ENCODE measurements around the gene B4GALT4. TPM values are rescaled to one million over a fixed set of nuclear protein-coding genes. Genes with fewer than 3 reads are reported as not detected.

Gene B4GALT4
- total RNA-seq, 6 experiments from 2014 or later, result 47.2 to 53.5 (median 52.5) TPM

DNA sequence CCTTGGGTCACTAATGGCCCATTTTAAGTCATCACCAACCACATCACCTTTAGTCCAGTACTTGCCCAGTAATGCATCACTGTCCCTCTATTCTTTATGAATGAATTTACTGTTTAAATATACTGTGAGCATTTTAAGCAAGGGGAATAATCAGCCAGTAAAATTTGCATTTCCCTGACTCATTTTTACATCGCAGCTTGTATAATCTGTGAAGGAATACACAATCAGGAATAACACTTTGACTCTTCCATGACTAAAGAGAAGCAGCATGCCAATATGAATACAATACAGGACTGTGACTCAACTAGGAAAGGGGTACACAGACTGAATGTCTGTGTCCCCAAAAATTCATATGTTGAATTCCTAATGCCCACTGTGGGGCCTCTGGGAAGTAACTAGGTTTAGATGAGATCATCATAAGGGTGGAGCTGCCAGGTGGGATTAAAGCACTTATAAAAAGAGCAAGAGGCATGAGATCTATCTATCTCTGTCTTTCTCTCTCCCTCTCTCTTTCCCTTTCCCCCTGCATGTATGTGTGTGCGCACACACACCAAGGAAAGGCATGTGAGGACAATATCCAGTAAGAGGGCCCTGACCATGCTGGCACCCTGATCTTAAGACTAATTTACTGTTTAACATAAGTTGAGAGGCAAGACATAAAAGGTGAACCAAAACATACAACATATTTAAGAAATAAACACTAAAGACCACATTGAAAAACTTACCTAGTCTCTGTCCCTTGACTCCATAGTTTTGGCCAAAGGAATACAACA lies 12.1 kb downstream of the B4GALT4 start:
- Mint-ChIP-seq H3K27ac (0 out of 2 replicates have a peak overlapping the region, but pooled peaks have one; percentile 38), H3K36me3 (ENCODE audit: low read depth) (peaks cover 48% of the 10 kb centered on the region), H3K9me3 (no peaks in the 10 kb centered on the region), H3K27me3 (ENCODE audit: insufficient read depth) (no peaks in the 10 kb centered on the region), H3K4me1 (ENCODE audit: low read depth) (peaks cover 23% of the 10 kb centered on the region), H3K4me3 (no peak overlapping the region)
- TF ChIP-seq, protein P1, sequence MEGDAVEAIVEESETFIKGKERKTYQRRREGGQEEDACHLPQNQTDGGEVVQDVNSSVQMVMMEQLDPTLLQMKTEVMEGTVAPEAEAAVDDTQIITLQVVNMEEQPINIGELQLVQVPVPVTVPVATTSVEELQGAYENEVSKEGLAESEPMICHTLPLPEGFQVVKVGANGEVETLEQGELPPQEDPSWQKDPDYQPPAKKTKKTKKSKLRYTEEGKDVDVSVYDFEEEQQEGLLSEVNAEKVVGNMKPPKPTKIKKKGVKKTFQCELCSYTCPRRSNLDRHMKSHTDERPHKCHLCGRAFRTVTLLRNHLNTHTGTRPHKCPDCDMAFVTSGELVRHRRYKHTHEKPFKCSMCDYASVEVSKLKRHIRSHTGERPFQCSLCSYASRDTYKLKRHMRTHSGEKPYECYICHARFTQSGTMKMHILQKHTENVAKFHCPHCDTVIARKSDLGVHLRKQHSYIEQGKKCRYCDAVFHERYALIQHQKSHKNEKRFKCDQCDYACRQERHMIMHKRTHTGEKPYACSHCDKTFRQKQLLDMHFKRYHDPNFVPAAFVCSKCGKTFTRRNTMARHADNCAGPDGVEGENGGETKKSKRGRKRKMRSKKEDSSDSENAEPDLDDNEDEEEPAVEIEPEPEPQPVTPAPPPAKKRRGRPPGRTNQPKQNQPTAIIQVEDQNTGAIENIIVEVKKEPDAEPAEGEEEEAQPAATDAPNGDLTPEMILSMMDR (IDR thresholded peaks at IDR 0.05), result no peak
- DNase-seq, result no peak

DNA sequence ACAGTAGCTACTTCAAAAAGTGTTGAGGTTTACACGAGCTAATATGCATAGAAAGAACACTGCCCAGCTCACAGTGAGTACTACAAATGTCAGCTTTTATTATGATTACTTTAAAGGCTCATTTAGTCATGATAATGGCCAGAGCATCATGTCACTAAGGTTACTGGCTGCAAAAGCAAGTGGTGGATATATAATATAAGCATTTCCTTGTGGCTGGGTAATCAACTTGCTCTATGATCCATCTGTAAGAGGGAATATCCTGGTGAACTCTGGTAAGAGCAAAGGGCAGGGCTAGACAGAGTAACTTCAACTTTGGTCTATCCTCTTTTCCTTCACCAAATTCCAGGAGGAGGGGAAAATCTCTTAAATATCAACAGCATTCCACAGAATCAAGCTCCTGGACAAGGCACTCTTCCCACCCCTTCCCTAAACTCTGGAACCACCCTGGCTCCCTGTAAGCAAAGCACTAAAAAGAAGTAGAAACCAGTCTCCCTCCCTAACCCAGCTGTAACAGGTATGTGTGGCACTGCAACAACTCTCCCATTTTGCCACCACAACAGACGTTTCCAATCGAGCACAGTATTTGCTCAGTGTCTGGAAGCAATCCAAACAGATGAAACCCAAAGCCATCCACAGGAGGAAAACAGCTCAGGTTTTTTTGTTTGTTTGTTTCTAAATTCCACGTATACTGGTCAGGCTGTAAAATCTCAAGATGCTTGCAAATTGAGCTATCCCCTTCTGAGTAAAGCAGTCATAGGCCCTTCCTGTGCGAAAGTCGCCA lies 13.4 kb downstream of the B4GALT4 start:
- TF ChIP-seq, protein P1 (IDR thresholded peaks at IDR 0.05), result no peak
- H3K27me3 Mint-ChIP-seq (ENCODE audit: insufficient read depth), result no peaks in the 10 kb centered on the region
- peaks cover 27% of the 10 kb centered on the region for H3K4me1 Mint-ChIP-seq (ENCODE audit: low read depth)
- no peak overlapping the region for H3K4me3 Mint-ChIP-seq
- no peak for DNase-seq
- no peaks in the 10 kb centered on the region for H3K9me3 Mint-ChIP-seq
- H3K27ac Mint-ChIP-seq, result no peak overlapping the region
- peaks cover 45% of the 10 kb centered on the region for H3K36me3 Mint-ChIP-seq (ENCODE audit: low read depth)

DNA sequence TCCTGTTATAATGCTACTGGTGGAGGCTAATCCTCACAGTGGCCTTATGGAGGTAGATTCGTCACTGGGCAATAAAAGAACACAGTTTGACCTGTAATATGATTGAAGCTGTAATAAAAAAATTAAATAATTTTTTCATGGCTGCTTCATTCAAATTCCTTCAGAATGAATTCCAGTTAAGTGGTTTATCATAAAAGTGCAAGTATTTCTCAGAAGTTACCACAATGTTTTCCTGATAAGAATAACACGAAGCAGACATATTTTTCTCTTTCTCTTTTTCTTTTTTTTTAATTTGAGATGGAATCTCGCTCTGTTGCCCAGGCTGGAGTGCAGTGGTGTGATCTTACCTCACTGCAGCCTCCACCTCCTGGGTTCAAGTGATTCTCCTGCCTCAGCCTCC lies 15.6 kb downstream of the B4GALT4 start:
- H3K36me3 Mint-ChIP-seq (ENCODE audit: low read depth), result peaks cover 43% of the 10 kb centered on the region
- no peak overlapping the region for H3K27ac Mint-ChIP-seq

DNA sequence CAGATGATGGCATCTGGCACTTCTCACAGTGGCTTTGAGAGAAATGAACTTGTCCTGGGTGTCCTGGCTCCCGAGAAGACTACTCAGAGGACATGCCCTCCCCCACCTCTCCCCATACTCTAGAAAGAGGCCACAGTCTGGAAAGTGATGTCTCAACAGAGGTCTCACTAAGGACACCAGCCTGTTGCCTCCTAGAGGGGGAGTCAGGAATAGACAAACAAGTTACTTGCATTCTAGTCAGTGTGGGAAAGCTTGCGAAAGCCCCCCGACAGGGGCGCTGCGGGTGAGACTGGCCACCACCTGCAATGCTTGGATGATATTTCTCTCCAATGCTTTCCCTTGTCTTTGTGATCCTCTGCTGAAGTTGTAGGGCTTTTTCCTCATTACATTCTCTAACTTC lies 17.2 kb downstream of the B4GALT4 start:
- H3K9me3 Mint-ChIP-seq, result no peaks in the 10 kb centered on the region
- TF ChIP-seq, protein P1 (IDR thresholded peaks at IDR 0.05), result peak; percentile 38
- H3K27me3 Mint-ChIP-seq (ENCODE audit: insufficient read depth), result no peaks in the 10 kb centered on the region
- peaks cover 37% of the 10 kb centered on the region for H3K36me3 Mint-ChIP-seq (ENCODE audit: low read depth)
- H3K4me1 Mint-ChIP-seq (ENCODE audit: low read depth), result peaks cover 30% of the 10 kb centered on the region
- no peak overlapping the region for H3K27ac Mint-ChIP-seq
- H3K4me3 Mint-ChIP-seq, result no peak overlapping the region
- no peak for DNase-seq

More for the DNA sequence above, 15.6 kb downstream of the B4GALT4 start:
- Mint-ChIP-seq H3K27me3 (ENCODE audit: insufficient read depth) (no peaks in the 10 kb centered on the region), H3K4me1 (ENCODE audit: low read depth) (peaks cover 38% of the 10 kb centered on the region), H3K4me3 (no peak overlapping the region), H3K9me3 (no peaks in the 10 kb centered on the region)
- no peak for DNase-seq
- TF ChIP-seq, protein P1 (IDR thresholded peaks at IDR 0.05), result no peak

DNA sequence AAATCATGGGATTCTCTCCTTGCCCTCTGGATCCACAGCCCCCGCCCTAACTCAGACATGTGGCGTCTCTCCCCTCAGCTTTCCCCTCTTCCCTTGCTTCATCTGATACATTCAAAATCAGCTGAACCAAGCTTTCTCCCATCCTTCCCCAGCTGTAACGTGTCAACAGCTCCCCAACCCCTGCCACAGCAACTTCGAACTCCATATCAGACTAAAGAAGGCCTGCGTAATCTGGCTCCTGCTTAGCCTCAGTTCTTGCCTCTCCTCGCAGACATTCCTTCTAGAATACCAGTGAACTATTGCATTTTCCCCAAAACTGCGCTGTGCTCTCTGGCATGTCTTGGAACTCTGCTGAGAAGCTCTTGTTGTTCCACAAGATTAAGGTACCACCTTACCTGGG lies 18.3 kb downstream of the B4GALT4 start:
- H3K27ac Mint-ChIP-seq, result peak overlapping the region; percentile 32; the same call in 1 of the 2 replicates
- H3K9me3 Mint-ChIP-seq, result no peaks in the 10 kb centered on the region
- peaks cover 32% of the 10 kb centered on the region for H3K36me3 Mint-ChIP-seq (ENCODE audit: low read depth)
- no peaks in the 10 kb centered on the region for H3K27me3 Mint-ChIP-seq (ENCODE audit: insufficient read depth)
- H3K4me3 Mint-ChIP-seq, result no peak overlapping the region
- peaks cover 19% of the 10 kb centered on the region for H3K4me1 Mint-ChIP-seq (ENCODE audit: low read depth)
- no peak for DNase-seq
- TF ChIP-seq, protein P1 (IDR thresholded peaks at IDR 0.05), result no peak
